Activated B cell treated with CpG ODN at 0.5 μM for 24 hours (primary cell): Measurements from ENCODE around the gene INPP1. TPM values are rescaled to one million over a fixed set of nuclear protein-coding genes. Genes with fewer than 3 reads are reported as not detected.
A peak's percentile ranks its signal among the peaks of the same experiment; 100 is the strongest.

Experiments used
- ATAC-seq: fragments of 200-7000 bp; cut with Tn5 transposase; one replicate; pipeline ENCODE4 v1.10.0; 2021; ENCODE audit warnings: low read depth, mild to moderate bottlenecking, moderate library complexity
- CTCF ChIA-PET: fragments of 350-600 bp; sonication (Branson Sonifier 250); formaldehyde crosslinking; loops from one replicate; lab custom pipeline; 2021; ENCODE audit warnings: antibody characterized with exemption; lab: Charles Lee
- POLR2A ChIA-PET: fragments of 350-600 bp; sonication (Branson Sonifier 250); formaldehyde crosslinking; loops from one replicate; lab custom pipeline; 2021; ENCODE audit warnings: antibody characterized with exemption; lab: Charles Lee
- DNase-seq: peaks from one replicate; pipeline ENCODE4 v3.0.0; 2022
- H3K27ac Mint-ChIP-seq: one replicate; pipeline ENCODE4 v1.8.0; 2020; ENCODE audit warnings: mixed read lengths
- H3K27me3 Mint-ChIP-seq: one replicate; pipeline ENCODE4 v1.8.0; 2021; ENCODE audit warnings: mixed read lengths
- H3K36me3 Mint-ChIP-seq: one replicate; pipeline ENCODE4 v1.8.0; 2021; ENCODE audit warnings: low read depth, mixed read lengths
- H3K4me1 Mint-ChIP-seq: one replicate; pipeline ENCODE4 v1.8.0; 2021; ENCODE audit warnings: mixed read lengths
- H3K4me3 Mint-ChIP-seq: one replicate; pipeline ENCODE4 v1.8.0; 2020; ENCODE audit warnings: mild to moderate bottlenecking, mixed read lengths
- H3K9me3 Mint-ChIP-seq: one replicate; pipeline ENCODE4 v1.8.0; 2020; ENCODE audit warnings: mixed read lengths
- intact Hi-C: fragments of 100-400 bp; cut with micrococcal nuclease; formaldehyde crosslinking; loops from one replicate; pipeline ENCODE4 v1.15.1; 2024
- total RNA-seq: library from RNA; stranded (reverse); gene quantifications from 2 replicates; pipeline ENCODE4 v1.2.3, GENCODE V29; 2022
- TF ChIP-seq, protein P1 (sequence below): fragments of 200-600 bp; IDR thresholded peaks from one replicate; pipeline ENCODE4 v1.8.0; 2022; ENCODE audit warnings: antibody characterized with exemption, mild to moderate bottlenecking

INPP1 gene
- total RNA-seq, 1 donor from 2014 or later, result 4.2 TPM

DNA sequence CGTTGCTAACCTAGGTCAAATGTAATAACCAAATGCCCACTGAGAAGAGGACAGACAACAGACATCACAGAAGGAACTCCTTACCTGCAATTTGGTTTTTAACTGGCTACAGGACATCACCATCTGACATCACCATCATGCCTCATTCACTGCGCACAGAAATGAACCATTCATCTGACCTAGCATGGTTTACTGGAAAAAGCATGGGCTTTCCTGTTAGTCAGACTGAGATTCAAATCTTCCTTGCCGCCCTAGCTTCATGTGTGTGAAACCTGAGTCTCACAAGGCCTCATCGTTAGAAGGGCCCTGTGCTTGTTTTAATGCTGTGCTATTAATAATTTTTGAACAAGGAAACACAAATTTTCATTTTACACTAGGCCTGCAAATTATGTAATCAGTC is 22.7 kb upstream of the INPP1 start:
- H3K4me1 Mint-ChIP-seq, result peaks cover 39% of the 10 kb centered on the region
- peak overlapping the region; percentile 94 for H3K27ac Mint-ChIP-seq
- POLR2A ChIA-PET, result interaction anchor here (1.3 to 2.5 kb wide), 2 partner anchors 95 to 537 kb away, joined by 3 to 8 read pairs; partner anchors contain the start of genes ORMDL1 and PMS1
- H3K4me3 Mint-ChIP-seq, result peak overlapping the region; percentile 96
- intact Hi-C loops, result loop anchor here (1.0 kb wide), 1 partner anchor 138 kb away; no protein-coding TSS in a partner anchor
- H3K36me3 Mint-ChIP-seq, result peaks cover 4% of the 10 kb centered on the region
- CTCF ChIA-PET, result interaction anchor here (1.1 kb wide), 1 partner anchor 359 kb away, joined by 3 read pairs; no protein-coding TSS in a partner anchor
- TF ChIP-seq, protein P1, sequence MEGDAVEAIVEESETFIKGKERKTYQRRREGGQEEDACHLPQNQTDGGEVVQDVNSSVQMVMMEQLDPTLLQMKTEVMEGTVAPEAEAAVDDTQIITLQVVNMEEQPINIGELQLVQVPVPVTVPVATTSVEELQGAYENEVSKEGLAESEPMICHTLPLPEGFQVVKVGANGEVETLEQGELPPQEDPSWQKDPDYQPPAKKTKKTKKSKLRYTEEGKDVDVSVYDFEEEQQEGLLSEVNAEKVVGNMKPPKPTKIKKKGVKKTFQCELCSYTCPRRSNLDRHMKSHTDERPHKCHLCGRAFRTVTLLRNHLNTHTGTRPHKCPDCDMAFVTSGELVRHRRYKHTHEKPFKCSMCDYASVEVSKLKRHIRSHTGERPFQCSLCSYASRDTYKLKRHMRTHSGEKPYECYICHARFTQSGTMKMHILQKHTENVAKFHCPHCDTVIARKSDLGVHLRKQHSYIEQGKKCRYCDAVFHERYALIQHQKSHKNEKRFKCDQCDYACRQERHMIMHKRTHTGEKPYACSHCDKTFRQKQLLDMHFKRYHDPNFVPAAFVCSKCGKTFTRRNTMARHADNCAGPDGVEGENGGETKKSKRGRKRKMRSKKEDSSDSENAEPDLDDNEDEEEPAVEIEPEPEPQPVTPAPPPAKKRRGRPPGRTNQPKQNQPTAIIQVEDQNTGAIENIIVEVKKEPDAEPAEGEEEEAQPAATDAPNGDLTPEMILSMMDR, result no peak
- H3K9me3 Mint-ChIP-seq, result no peaks in the 10 kb centered on the region
- DNase-seq, result no peak
- peaks cover 7% of the 10 kb centered on the region for H3K27me3 Mint-ChIP-seq
- no peak for ATAC-seq

DNA sequence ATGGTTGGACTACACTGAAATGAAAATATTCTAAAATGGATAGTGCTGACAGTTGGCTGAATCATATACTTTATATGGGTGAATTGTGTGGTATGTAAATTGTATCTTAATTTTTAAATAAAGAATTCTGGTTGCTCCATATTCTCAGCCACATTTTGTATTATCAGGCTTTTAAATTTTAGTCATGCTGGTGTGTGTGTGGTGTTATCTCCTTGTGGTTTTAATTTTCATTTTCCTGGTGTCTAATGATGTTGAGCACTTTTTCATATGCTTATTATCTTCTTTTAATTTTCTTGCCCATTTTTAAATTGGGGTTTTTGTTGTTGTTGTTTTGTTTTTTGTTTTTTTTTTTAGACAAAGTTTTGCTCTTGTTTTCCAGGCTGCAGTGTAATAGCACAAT is 20.0 kb upstream of the INPP1 start:
- TF ChIP-seq, protein P1, result no peak
- ChIA-PET POLR2A (no interaction called here), CTCF (no interaction called here)
- intact Hi-C loops, result no loop called here
- Mint-ChIP-seq H3K4me3 (no peak overlapping the region), H3K27ac (no peak overlapping the region), H3K4me1 (peaks cover 24% of the 10 kb centered on the region), H3K36me3 (peaks cover 4% of the 10 kb centered on the region), H3K9me3 (no peaks in the 10 kb centered on the region), H3K27me3 (peaks cover 19% of the 10 kb centered on the region)
- DNase-seq, result no peak
- no peak for ATAC-seq

DNA sequence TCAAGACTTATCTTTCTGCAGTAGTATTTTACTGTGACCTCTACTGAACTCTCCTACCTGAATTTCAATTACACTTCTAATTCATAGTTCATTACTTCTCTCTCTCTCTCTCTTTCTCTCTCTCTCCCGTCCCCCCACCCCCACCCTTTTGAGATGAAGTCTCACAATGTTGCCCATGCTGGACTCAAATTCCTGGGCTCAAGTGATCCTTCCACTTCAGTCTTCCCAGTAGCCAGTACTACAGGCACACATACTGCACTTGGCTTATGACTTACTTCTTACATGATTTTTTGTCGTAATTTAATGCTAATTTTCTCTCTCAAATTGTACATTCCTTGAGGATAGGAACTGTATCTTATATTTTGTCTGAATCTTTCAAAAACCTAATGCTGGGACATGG is 17.8 kb upstream of the INPP1 start:
- H3K4me3 Mint-ChIP-seq, result no peak overlapping the region
- no peak for DNase-seq
- no peaks in the 10 kb centered on the region for H3K9me3 Mint-ChIP-seq
- TF ChIP-seq, protein P1, result no peak
- H3K4me1 Mint-ChIP-seq, result peaks cover 4% of the 10 kb centered on the region
- intact Hi-C loops, result no loop called here
- ATAC-seq, result no peak
- ChIA-PET CTCF (no interaction called here), POLR2A (no interaction called here)
- peaks cover 26% of the 10 kb centered on the region for H3K27me3 Mint-ChIP-seq
- H3K36me3 Mint-ChIP-seq, result no peaks in the 10 kb centered on the region
- H3K27ac Mint-ChIP-seq, result no peak overlapping the region

DNA sequence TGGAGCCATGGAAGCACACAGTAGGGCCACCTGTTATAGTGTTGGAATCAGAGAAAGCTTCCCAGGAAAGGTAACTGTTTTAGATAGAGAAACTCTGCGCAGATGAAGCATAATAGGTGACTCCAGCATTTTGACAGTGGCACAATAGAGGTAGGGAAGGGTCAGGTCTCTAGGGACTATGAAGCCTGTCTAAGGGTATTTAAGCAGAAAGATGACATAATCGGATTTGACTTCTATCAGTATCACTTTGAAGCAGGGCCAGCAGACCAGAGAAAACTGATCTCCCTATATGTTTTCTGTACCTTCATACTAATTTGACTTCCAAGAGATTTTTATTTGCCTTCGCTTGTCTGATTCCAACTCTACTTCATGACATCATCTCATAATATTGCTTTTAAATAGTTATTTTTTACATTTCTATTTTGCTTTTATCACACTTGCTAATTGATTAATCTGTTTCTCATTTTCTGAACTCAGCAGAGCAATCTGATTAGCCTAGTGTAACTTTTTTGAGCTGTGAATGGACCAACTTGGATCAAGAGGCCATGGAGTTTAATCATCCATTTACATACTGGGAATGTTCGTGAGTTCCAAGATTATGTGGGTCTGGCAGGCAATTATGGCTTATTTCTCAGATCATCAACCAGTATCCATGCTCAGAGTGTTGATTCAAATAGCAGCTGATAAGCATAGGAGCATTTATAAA is 15.4 kb upstream of the INPP1 start:
- peaks cover 26% of the 10 kb centered on the region for H3K27me3 Mint-ChIP-seq
- H3K27ac Mint-ChIP-seq, result no peak overlapping the region
- H3K4me3 Mint-ChIP-seq, result no peak overlapping the region
- ChIA-PET POLR2A (interaction anchor here (1.1 kb wide), 1 partner anchor 9 kb away, joined by 4 read pairs; the partner anchor contains the start of gene HIBCH), CTCF (no interaction called here)
- no peak for DNase-seq
- TF ChIP-seq, protein P1, result no peak
- no peaks in the 10 kb centered on the region for H3K9me3 Mint-ChIP-seq
- ATAC-seq, result no peak
- no peaks in the 10 kb centered on the region for H3K36me3 Mint-ChIP-seq
- H3K4me1 Mint-ChIP-seq, result no peaks in the 10 kb centered on the region
- intact Hi-C loops, result no loop called here

DNA sequence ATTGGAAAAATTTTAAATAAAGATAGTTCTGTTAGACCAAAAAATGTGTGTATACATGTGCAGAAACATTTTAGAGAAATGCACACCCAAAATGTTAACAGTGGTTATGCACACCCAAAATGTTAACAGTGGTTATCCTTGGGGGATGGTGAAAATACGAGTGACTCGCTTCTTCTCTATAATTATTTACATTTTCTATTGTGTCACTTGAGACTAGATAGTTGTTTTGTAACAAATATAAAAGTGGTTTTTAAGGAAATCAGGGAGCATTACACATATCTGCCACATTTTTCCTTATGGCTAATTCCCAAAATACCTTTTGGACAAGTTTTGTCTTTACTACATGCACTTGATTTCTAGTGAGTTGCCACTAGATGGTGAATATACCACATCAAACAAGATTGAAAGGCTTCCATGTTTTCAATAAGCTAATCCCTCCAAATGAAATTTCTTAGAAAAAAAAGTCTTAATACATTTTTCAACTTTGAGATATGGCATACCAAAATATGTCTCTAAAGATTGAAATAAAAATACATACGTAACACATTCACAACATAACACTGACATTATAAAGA is 14.7 kb upstream of the INPP1 start:
- H3K27me3 Mint-ChIP-seq, result peaks cover 26% of the 10 kb centered on the region

More for the DNA sequence above, 14.7 kb upstream of the INPP1 start:
- no peaks in the 10 kb centered on the region for H3K4me1 Mint-ChIP-seq
- TF ChIP-seq, protein P1, result no peak
- intact Hi-C loops, result no loop called here
- DNase-seq (no peak), ATAC-seq (no peak)
- ChIA-PET CTCF (no interaction called here), POLR2A (interaction anchor here (1.1 kb wide), 1 partner anchor 9 kb away, joined by 4 read pairs; the partner anchor contains the start of gene HIBCH)
- no peaks in the 10 kb centered on the region for H3K9me3 Mint-ChIP-seq
- H3K4me3 Mint-ChIP-seq, result no peak overlapping the region
- H3K27ac Mint-ChIP-seq, result no peak overlapping the region
- no peaks in the 10 kb centered on the region for H3K36me3 Mint-ChIP-seq
